Parathyroid adenoma (tissue), 2 donors: ENCODE measurements around the gene BTN3A1.

Source experiments
- H2AFZ ChIP-seq: fragments of 300-600 bp; sonication (generic); one replicate; pipeline ENCODE4 v1.7.0; 2017; ENCODE audit warnings: antibody characterized with exemption, mild to moderate bottlenecking
- H3K27ac ChIP-seq: fragments of 300-600 bp; sonication (generic); one replicate; pipeline ENCODE4 v1.7.0; 2017
- H3K27me3 ChIP-seq: fragments of 300-600 bp; sonication (generic); one replicate; pipeline ENCODE4 v1.7.0; 2017; ENCODE audit warnings: low read length; ENCODE audit not compliant: control insufficient read depth, insufficient read depth
- H3K36me3 ChIP-seq: fragments of 300-600 bp; sonication (generic); one replicate; pipeline ENCODE4 v1.7.0; 2017; ENCODE audit warnings: low read length; ENCODE audit not compliant: control insufficient read depth, insufficient read depth
- H3K4me1 ChIP-seq: fragments of 300-600 bp; sonication (generic); one replicate; pipeline ENCODE4 v1.7.0; 2017; ENCODE audit warnings: control low read depth
- H3K4me2 ChIP-seq: fragments of 300-600 bp; sonication (generic); one replicate; pipeline ENCODE4 v1.7.0; 2017; ENCODE audit warnings: low read length
- H3K4me3 ChIP-seq: fragments of 300-600 bp; sonication (generic); one replicate; pipeline ENCODE4 v1.7.0; 2017; ENCODE audit warnings: low read depth, low read length
- H3K79me2 ChIP-seq: fragments of 300-600 bp; sonication (generic); one replicate; pipeline ENCODE4 v1.7.0; 2017; ENCODE audit warnings: control low read depth
- H3K9ac ChIP-seq: fragments of 300-600 bp; sonication (generic); one replicate; pipeline ENCODE4 v1.7.0; 2017; ENCODE audit warnings: mild to moderate bottlenecking
- H3K9me3 ChIP-seq: fragments of 300-600 bp; sonication (generic); one replicate; pipeline ENCODE4 v1.7.0; 2017; ENCODE audit warnings: low read length; ENCODE audit not compliant: control insufficient read depth
- TF ChIP-seq, protein P1 (sequence below): fragments of 300-600 bp; sonication (generic); IDR thresholded peaks from one replicate; pipeline ENCODE4 v1.7.0; 2017; ENCODE audit warnings: antibody characterized with exemption, mild to moderate bottlenecking
- donor health status: primary hyperparathyroidism.

Gene BTN3A1

GRCh38 chr6:26408828-26409730 lies 7.0 kb downstream of the BTN3A1 start:
- Histone ChIP-seq H3K79me2 (no peaks in the 10 kb centered on the region), H3K9me3 (no peaks in the 10 kb centered on the region), H3K4me1 (peaks cover 5% of the 10 kb centered on the region), H3K4me3 (no peak overlapping the region), H3K4me2 (no peak overlapping the region), H3K9ac (no peak overlapping the region), H3K36me3 (no peaks in the 10 kb centered on the region), H2AFZ (no peak overlapping the region), H3K27ac (no peak overlapping the region), H3K27me3 (no peaks in the 10 kb centered on the region)
- TF ChIP-seq, protein P1, sequence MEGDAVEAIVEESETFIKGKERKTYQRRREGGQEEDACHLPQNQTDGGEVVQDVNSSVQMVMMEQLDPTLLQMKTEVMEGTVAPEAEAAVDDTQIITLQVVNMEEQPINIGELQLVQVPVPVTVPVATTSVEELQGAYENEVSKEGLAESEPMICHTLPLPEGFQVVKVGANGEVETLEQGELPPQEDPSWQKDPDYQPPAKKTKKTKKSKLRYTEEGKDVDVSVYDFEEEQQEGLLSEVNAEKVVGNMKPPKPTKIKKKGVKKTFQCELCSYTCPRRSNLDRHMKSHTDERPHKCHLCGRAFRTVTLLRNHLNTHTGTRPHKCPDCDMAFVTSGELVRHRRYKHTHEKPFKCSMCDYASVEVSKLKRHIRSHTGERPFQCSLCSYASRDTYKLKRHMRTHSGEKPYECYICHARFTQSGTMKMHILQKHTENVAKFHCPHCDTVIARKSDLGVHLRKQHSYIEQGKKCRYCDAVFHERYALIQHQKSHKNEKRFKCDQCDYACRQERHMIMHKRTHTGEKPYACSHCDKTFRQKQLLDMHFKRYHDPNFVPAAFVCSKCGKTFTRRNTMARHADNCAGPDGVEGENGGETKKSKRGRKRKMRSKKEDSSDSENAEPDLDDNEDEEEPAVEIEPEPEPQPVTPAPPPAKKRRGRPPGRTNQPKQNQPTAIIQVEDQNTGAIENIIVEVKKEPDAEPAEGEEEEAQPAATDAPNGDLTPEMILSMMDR: no peak

GRCh38 chr6:26411751-26412150 lies 9.7 kb downstream of the BTN3A1 start:
- H3K4me1 ChIP-seq: peaks cover 5% of the 10 kb centered on the region
- H3K9ac ChIP-seq: no peak overlapping the region
- H3K27me3 ChIP-seq: no peaks in the 10 kb centered on the region
- no peak overlapping the region for H3K4me2 ChIP-seq
- no peaks in the 10 kb centered on the region for H3K36me3 ChIP-seq
- no peak overlapping the region for H2AFZ ChIP-seq
- TF ChIP-seq, protein P1: no peak
- no peak overlapping the region for H3K4me3 ChIP-seq
- H3K9me3 ChIP-seq: no peaks in the 10 kb centered on the region
- no peaks in the 10 kb centered on the region for H3K79me2 ChIP-seq
- H3K27ac ChIP-seq: no peak overlapping the region

DNA sequence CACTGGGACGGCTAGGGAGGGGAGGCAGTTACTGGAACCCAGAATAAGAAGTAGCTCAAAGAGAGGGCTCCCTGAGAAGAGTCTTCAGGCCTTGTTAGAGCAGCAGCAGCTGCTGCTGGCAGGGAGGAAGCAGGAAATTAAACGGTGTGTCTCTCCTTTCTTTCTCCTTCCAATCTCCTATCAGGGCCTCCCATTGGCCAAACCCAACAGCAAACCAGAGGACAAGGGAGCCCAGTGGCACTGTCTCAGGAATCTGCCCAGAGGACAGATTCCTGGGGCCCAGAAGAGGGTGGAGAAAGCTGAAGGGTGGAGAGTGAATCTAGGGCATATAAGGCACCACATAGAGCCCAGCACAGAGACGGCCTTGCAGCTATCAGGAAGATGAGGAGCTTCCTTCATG lies 10.2 kb downstream of the BTN3A1 start:
- no peak overlapping the region for H3K9ac ChIP-seq
- H3K4me2 ChIP-seq: no peak overlapping the region
- H3K4me1 ChIP-seq: peaks cover 5% of the 10 kb centered on the region
- peak overlapping the region; percentile 43 for H2AFZ ChIP-seq
- H3K79me2 ChIP-seq: no peaks in the 10 kb centered on the region
- TF ChIP-seq, protein P1: no peak
- no peaks in the 10 kb centered on the region for H3K9me3 ChIP-seq
- H3K4me3 ChIP-seq: no peak overlapping the region
- no peak overlapping the region for H3K27ac ChIP-seq
- H3K36me3 ChIP-seq: no peaks in the 10 kb centered on the region
- no peaks in the 10 kb centered on the region for H3K27me3 ChIP-seq

- Histone ChIP-seq H3K9ac (no peak overlapping the region), H3K36me3 (no peaks in the 10 kb centered on the region), H3K27me3 (no peaks in the 10 kb centered on the region), H2AFZ (no peak overlapping the region), H3K9me3 (no peaks in the 10 kb centered on the region), H3K79me2 (no peaks in the 10 kb centered on the region), H3K4me1 (peaks cover 5% of the 10 kb centered on the region), H3K4me2 (no peak overlapping the region), H3K27ac (no peak overlapping the region), H3K4me3 (no peak overlapping the region)
- TF ChIP-seq, protein P1: no peak
Observed at GRCh38 chr6:26412954-26413353, 10.9 kb downstream of the BTN3A1 start.

- Histone ChIP-seq H3K27ac (no peak overlapping the region), H3K79me2 (no peaks in the 10 kb centered on the region), H3K4me3 (no peak overlapping the region), H3K27me3 (no peaks in the 10 kb centered on the region), H2AFZ (no peak overlapping the region), H3K4me2 (no peak overlapping the region), H3K4me1 (peaks cover 5% of the 10 kb centered on the region), H3K9ac (no peak overlapping the region), H3K9me3 (no peaks in the 10 kb centered on the region), H3K36me3 (no peaks in the 10 kb centered on the region)
- TF ChIP-seq, protein P1: no peak
Observed at GRCh38 chr6:26414281-26414680, 12.2 kb downstream of the BTN3A1 start.
